Coronary artery (tissue), 2 donors: ENCODE data around the gene COL5A1.

Experiments used
- DNase-seq: peaks from one replicate; pipeline ENCODE4 v3.0.0-alpha.2; 2017; ENCODE audit warnings: low spot score
- H3K27ac ChIP-seq, 2 donors: fragments of 200-600 bp; sonication (generic); one replicate each; pipeline ENCODE4 v1.5.1; 2016 to 2019
- H3K4me3 ChIP-seq: fragments of 200-600 bp; sonication (generic); 2 replicates; pipeline ENCODE4 v1.5.1; 2016; ENCODE audit warnings: mild to moderate bottlenecking, moderate library complexity
- TF ChIP-seq, protein P1 (sequence below): fragments of 200-600 bp; sonication (generic); IDR thresholded peaks from one replicate; pipeline ENCODE4 v1.5.1; 2019; ENCODE audit warnings: antibody characterized with exemption

COL5A1 gene

GRCh38 chr9:134867917-134868750, 226.5 kb downstream of the COL5A1 start:
- DNase-seq = peak; percentile 65
- TF ChIP-seq, protein P1, sequence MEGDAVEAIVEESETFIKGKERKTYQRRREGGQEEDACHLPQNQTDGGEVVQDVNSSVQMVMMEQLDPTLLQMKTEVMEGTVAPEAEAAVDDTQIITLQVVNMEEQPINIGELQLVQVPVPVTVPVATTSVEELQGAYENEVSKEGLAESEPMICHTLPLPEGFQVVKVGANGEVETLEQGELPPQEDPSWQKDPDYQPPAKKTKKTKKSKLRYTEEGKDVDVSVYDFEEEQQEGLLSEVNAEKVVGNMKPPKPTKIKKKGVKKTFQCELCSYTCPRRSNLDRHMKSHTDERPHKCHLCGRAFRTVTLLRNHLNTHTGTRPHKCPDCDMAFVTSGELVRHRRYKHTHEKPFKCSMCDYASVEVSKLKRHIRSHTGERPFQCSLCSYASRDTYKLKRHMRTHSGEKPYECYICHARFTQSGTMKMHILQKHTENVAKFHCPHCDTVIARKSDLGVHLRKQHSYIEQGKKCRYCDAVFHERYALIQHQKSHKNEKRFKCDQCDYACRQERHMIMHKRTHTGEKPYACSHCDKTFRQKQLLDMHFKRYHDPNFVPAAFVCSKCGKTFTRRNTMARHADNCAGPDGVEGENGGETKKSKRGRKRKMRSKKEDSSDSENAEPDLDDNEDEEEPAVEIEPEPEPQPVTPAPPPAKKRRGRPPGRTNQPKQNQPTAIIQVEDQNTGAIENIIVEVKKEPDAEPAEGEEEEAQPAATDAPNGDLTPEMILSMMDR = no peak
- no peak overlapping the region for H3K4me3 ChIP-seq
- no peak overlapping the region for H3K27ac ChIP-seq

GRCh38 chr9:134868751-134869553, 227.3 kb downstream of the COL5A1 start:
- H3K4me3 ChIP-seq = no peak overlapping the region
- peak; percentile 54 for DNase-seq
- TF ChIP-seq, protein P1 = no peak

GRCh38 chr9:134869554-134870300, 228.1 kb downstream of the COL5A1 start:
- Histone ChIP-seq H3K4me3 (no peak overlapping the region), H3K27ac (no peak overlapping the region)
- TF ChIP-seq, protein P1 = no peak
- peak; percentile 62 for DNase-seq

More at GRCh38 chr9:134868751-134869553, 227.3 kb downstream of the COL5A1 start:
- H3K27ac ChIP-seq = no peak overlapping the region

- Histone ChIP-seq H3K27ac (no peak overlapping the region), H3K4me3 (no peak overlapping the region)
- no peak for DNase-seq
- TF ChIP-seq, protein P1 = no peak
These were observed 228.7 kb downstream of the COL5A1 start for GRCh38 chr9:134870301-134870694.

DNA sequence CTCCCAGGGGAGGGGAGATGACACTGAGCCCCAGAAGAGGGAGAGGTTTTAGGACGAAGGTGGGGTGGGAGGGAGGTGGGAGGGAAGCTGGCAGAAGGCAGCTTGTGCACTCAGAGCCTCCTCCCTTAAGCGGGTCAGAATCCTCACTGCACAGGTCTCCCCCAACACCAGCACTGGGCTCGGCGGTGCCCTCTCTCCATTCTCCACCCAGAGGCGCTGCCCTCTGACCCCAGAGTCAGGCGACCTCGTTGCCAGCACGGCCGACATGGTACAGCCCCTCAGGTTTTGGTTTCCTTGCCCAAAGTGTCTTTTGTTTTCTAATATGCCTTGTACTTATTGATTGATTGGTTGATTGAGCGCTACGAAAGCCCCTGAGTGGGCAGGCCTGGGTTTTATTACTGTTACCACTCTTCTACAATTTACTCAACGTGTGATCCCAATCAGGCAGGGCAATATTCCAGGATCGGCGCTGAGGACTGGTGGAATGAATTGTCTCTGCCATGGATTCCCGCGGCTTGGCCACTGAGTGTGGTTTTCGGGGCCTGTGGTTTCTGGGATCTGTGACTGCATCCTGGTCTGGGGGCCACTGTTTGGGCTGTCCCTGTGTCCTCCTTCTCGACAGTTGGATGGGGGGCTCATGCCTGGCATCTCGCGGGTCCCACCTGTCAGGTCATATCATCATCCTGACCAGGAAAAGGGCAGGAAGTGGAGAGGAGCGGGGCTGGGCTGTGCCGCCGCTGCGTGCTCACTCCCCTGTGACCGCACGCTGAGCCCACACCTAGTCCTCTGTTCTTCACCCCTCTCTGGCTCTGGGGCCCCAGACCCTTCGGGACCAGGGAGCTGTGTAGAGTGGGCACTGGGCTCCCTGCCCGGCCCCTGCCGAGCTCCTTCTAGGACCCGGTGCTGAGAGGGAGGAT, 229.4 kb downstream of the COL5A1 start:
- H3K27ac ChIP-seq = no peak overlapping the region
- DNase-seq = peak; percentile 59
- TF ChIP-seq, protein P1 = no peak
- no peak overlapping the region for H3K4me3 ChIP-seq
